Ovary (tissue), 3 donors: Measurements from ENCODE around the gene AKR1C8.

Source experiments
- CTCF ChIP-seq, 3 donors: fragments of 450-650 bp in 2 of 3; fragments of 200-600 bp in 1 of 3; IDR thresholded peaks; one replicate each; pipeline versions ENCODE4 v1.5.1 to v1.8.0; 2016 to 2022; ENCODE audit warnings: antibody characterized with exemption in 3 of 3, mild to moderate bottlenecking in 1 of 3
- POLR2A ChIP-seq: fragments of 450-650 bp; IDR thresholded peaks from one replicate; pipeline ENCODE4 v1.6.1; 2017; ENCODE audit warnings: antibody characterized with exemption, mild to moderate bottlenecking, moderate library complexity
- donor health status: DM: no; HTN: no; CAD: no.

DNA sequence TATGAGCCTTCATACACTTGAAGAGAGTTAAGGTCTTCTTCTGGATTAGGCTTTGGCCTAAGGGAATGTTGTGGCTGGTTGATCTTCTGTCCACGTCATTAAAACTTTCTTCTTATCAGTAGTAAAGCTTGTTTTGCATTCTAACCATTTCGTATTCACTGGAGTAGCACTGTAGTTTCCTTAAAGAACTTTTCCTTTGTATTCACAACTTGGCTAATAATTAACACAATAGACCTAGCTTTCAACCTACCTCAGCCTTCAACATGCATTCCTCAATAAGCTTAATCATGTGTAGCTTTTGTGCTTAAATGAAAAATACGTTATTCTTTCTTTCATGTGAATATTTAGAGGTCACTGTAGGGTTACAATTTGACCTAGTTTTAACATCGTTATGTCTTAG is 42.8 kb downstream of the AKR1C8 start:
- TF ChIP-seq CTCF (IDR thresholded peaks at IDR 0.05) (no peak), POLR2A (no peak)
